ENCODE data around the gene C4orf33. TPM values are rescaled to one million over a fixed set of nuclear protein-coding genes. Genes with fewer than 3 reads are reported as not detected.
"Not testable (repeated sequence)": the region's sequence is repeated elsewhere in the genome, so short reads cannot be mapped to it uniquely, and the experiment has no call there.

C4orf33 gene, protein sequence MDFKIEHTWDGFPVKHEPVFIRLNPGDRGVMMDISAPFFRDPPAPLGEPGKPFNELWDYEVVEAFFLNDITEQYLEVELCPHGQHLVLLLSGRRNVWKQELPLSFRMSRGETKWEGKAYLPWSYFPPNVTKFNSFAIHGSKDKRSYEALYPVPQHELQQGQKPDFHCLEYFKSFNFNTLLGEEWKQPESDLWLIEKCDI
- 6.2 and 7.7 TPM in 2 replicates for total RNA-seq

DNA sequence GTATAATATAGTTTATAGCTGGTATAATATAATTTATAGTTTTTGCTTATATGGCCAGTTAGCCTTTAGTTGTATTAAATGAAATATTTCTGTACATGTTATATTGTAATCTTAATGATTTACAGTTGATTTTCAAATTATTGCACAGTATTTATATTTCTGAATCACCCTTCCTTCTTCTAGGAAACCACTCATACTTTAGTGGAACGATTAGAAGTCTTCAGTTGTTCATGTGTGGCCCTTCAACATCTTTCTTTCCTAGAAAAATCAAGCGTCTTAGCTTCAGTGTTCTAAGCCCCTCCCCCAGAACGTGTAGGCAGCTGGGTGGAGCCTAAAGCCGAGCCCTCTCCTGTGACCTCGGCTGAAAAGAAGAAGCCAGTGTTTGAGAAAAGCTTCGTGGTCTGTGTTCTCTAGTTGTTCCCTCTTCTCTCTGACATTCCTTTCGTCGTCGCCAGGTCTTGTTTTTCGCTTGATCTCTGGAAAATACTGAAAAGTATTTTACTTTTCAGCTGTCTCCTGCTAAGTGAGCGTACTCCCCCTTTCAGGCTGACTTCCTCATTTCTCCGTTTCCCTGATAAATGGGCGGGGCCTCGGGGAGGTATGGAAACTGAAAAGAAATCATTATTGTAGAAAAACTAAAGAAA lies at the start of gene C4orf33:
C4orf33 (plus strand) TSS at position 342 of the 644 bp plus-strand sequence. CDS start 6,459 bp downstream, outside the sequence.
- Mint-ChIP-seq H3K4me1 (peaks cover 31% of the 10 kb centered on the region), H3K27ac (peak within 1 kb of the TSS; percentile 97), H3K27me3 (no peaks in the 10 kb centered on the region), H3K36me3 (ENCODE audit: low read depth) (no peaks in the 10 kb centered on the region), H3K4me3 (peak within 1 kb of the TSS; percentile 99), H3K9me3 (no peaks in the 10 kb centered on the region)
- peak; percentile 94 for DNase-seq
- intact Hi-C loops (cut with micrococcal nuclease): loop anchor here (1.0 to 10.0 kb wide), 2 partner anchors 1031 to 1131 kb away; partner anchors contain the start of genes ABHD18, LARP1B and MFSD8

DNA sequence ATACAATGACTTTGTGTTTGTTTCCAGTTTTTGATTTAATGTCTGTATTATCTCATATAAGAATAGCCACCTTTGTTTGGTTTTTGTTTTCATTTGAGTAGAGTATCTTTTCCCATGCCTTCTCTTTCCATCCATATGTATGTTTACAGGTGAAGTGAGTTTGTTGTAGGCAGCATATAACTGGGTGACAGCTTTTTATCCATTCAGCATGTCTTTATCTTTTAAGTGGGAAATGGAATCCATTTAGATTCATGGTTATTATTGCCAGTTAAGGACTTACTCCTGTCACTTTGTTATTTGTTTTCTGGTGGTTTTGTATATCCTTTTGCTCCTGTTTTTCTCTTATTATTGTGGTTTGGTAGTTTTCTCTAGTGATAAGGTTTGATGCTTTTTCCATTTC lies 36.9 kb upstream of the C4orf33 start:
- no peak for DNase-seq
- no peak overlapping the region for H3K4me3 Mint-ChIP-seq
- H3K9me3 Mint-ChIP-seq: peaks cover 54% of the 10 kb centered on the region
- H3K36me3 Mint-ChIP-seq (ENCODE audit: low read depth): peaks cover 72% of the 10 kb centered on the region
- no peak overlapping the region for H3K27ac Mint-ChIP-seq
- intact Hi-C loops (cut with micrococcal nuclease): no loop called here
- H3K4me1 Mint-ChIP-seq: no peaks in the 10 kb centered on the region
- no peaks in the 10 kb centered on the region for H3K27me3 Mint-ChIP-seq

DNA sequence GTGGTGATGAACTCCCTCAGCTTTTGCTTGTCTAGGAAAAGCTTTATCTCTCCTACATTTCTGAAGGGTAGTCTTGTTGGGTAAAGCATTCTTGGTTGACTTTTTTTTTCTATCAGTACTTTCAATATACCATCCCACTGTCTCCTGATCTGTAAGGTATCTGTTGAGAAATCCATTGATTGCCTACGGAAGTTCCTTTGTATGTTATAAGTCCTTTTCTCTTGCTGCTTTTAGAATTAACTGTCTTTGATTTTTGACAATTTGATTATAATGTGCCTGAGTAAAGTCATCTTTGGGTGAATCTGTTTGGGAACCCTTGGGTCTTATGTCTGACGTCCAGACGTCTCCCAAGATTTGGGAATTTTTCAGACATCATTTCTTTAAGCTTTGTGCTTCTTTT lies 33.4 kb upstream of the C4orf33 start:
- peaks cover 37% of the 10 kb centered on the region for H3K9me3 Mint-ChIP-seq
- no peak overlapping the region for H3K27ac Mint-ChIP-seq
- H3K36me3 Mint-ChIP-seq (ENCODE audit: low read depth): peaks cover 65% of the 10 kb centered on the region
- H3K4me1 Mint-ChIP-seq: no peaks in the 10 kb centered on the region
- intact Hi-C loops (cut with micrococcal nuclease): no loop called here
- H3K4me3 Mint-ChIP-seq: no peak overlapping the region
- DNase-seq: no peak
- no peaks in the 10 kb centered on the region for H3K27me3 Mint-ChIP-seq

DNA sequence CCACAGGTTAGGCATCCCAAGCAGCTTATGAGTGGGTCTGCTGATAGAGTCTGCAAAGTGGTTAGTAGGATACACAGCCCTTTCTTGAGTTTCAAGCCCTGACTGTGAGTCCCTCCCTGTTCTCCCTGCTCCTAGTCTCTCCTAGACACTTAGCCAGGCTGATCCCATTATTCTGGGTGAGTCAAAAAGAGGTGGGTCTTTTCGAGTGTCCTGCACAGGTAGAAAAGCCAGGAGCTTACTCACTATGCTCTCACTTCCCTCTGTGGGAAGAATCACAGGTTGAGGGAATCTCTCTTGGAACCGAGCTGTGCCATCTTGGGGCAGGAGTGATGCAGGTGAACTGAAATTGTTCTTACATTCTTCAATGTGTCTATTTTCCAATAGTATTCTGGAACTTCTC lies 32.3 kb upstream of the C4orf33 start:
- DNase-seq: no peak
- H3K4me1 Mint-ChIP-seq: no peaks in the 10 kb centered on the region
- peaks cover 33% of the 10 kb centered on the region for H3K9me3 Mint-ChIP-seq
- peaks cover 69% of the 10 kb centered on the region for H3K36me3 Mint-ChIP-seq (ENCODE audit: low read depth)
- H3K4me3 Mint-ChIP-seq: no peak overlapping the region
- intact Hi-C loops (cut with micrococcal nuclease): no loop called here
- no peaks in the 10 kb centered on the region for H3K27me3 Mint-ChIP-seq
- H3K27ac Mint-ChIP-seq: no peak overlapping the region

DNA sequence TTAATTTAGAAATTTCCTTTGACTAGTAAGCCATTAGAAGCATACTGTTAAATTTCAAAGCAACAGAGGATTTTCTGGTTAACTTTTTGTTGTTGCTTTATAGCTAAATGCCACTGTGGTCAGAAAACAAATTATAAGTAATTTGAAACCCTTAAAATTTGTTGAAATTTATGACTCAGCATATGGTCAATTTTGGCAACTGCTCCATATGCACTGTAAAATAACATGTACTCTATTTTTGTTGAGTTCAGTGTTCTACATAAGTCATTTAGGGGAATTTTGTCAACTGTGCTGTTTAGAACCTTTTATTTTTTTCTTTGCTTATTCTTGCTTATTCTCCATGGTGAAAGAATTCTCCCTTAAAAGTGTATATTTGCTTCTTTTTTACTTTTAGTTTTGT lies 31.2 kb upstream of the C4orf33 start:
- H3K27ac Mint-ChIP-seq: no peak overlapping the region
- H3K4me3 Mint-ChIP-seq: no peak overlapping the region
- no peaks in the 10 kb centered on the region for H3K27me3 Mint-ChIP-seq
- no peak for DNase-seq
- peaks cover 63% of the 10 kb centered on the region for H3K36me3 Mint-ChIP-seq (ENCODE audit: low read depth)
- intact Hi-C loops (cut with micrococcal nuclease): no loop called here
- H3K4me1 Mint-ChIP-seq: peaks cover 2% of the 10 kb centered on the region
- H3K9me3 Mint-ChIP-seq: peaks cover 28% of the 10 kb centered on the region

DNA sequence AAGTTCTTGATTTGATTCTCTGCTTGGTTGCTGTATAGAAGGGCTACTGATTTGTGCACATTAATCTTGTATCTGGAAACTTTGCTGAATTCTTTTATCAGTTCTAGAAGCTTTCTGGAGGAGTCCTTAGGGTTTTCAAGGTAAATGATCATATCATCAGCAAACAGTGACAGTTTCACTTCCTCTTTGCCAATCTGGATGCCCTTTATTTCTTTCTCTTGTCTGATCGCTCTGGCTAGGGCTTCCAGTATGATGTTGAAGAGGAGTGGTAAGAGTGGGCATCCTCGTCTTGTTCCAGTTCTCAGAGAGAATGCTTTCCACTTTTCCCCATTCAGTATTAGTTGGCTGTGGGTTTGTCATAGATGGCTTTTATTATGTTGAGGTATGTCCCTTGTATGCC lies 26.4 kb upstream of the C4orf33 start:
- Mint-ChIP-seq H3K9me3 (peaks cover 44% of the 10 kb centered on the region), H3K36me3 (ENCODE audit: low read depth) (peaks cover 59% of the 10 kb centered on the region)
- H3K4me1 Mint-ChIP-seq; H3K4me3 Mint-ChIP-seq; DNase-seq; H3K27me3 Mint-ChIP-seq; intact Hi-C loops (cut with micrococcal nuclease); H3K27ac Mint-ChIP-seq: not testable (repeated sequence)

DNA sequence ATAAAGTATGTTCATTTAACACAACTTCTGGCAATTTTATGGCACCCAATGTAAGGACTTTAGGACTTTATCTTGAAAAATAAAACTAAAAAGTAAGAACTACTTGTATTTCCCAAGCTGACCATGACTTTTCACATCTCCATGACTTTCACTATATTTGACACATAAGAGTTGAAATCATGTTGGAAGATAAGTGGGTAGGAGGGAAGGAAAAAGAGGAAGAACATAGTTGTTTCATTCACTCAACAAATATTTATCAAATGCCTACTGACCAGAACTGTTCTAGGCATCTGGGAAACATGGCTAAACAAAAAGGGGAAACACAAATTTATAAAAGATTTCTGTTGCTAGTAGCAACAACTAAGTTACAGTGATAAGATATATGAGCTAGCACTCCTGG lies 18.6 kb upstream of the C4orf33 start:
- Mint-ChIP-seq H3K4me3 (no peak overlapping the region), H3K27me3 (no peaks in the 10 kb centered on the region), H3K27ac (no peak overlapping the region), H3K9me3 (peaks cover 47% of the 10 kb centered on the region), H3K36me3 (ENCODE audit: low read depth) (peaks cover 77% of the 10 kb centered on the region), H3K4me1 (no peaks in the 10 kb centered on the region)
- intact Hi-C loops (cut with micrococcal nuclease): no loop called here
- no peak for DNase-seq

DNA sequence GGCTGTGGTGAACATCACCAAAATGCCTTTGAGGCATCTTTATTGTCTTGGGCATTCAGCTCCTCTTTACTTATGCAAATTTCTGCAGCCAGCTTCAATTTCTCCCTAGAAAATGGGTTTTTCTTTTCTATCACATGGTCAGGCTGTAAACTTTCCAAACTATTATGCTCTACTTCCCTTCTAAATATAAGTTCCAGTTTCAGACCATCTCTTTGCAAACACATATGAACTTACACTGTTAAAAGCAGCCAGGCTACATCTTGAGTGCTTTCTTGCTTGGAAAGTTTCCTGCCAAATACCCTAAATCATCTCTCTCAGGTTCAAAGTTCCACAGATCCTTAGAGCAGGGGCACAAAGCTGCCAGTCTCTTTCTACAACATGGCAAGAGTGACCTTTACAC lies 15.8 kb upstream of the C4orf33 start:
- Mint-ChIP-seq H3K27ac (no peak overlapping the region), H3K4me1 (peaks cover 7% of the 10 kb centered on the region), H3K4me3 (no peak overlapping the region), H3K27me3 (no peaks in the 10 kb centered on the region), H3K9me3 (peaks cover 30% of the 10 kb centered on the region), H3K36me3 (ENCODE audit: low read depth) (peaks cover 70% of the 10 kb centered on the region)
- intact Hi-C loops (cut with micrococcal nuclease): no loop called here
- DNase-seq: no peak

DNA sequence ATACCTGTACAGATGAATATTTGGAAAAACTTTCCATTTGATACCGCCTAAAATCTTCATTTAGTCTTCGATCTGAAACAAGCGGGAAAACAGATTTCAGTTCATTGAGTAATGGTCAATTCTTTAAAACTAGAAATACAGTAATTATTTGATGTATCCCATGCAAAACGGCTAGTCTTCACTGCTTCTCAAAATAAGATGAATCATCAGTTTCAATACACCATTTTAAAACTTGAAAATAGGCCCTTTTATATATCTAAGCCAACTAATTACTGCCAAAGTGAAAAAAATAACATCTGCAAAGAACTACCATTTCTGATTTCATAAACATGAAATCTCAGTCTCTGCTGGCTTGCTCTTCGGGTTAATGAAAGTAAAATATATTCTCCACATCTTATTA lies 13.7 kb upstream of the C4orf33 start:
- peaks cover 67% of the 10 kb centered on the region for H3K36me3 Mint-ChIP-seq (ENCODE audit: low read depth)
- H3K27me3 Mint-ChIP-seq: no peaks in the 10 kb centered on the region
- H3K4me3 Mint-ChIP-seq: no peak overlapping the region
- DNase-seq: no peak
- peaks cover 27% of the 10 kb centered on the region for H3K9me3 Mint-ChIP-seq
- intact Hi-C loops (cut with micrococcal nuclease): no loop called here
- no peak overlapping the region for H3K27ac Mint-ChIP-seq
- H3K4me1 Mint-ChIP-seq: peaks cover 12% of the 10 kb centered on the region

DNA sequence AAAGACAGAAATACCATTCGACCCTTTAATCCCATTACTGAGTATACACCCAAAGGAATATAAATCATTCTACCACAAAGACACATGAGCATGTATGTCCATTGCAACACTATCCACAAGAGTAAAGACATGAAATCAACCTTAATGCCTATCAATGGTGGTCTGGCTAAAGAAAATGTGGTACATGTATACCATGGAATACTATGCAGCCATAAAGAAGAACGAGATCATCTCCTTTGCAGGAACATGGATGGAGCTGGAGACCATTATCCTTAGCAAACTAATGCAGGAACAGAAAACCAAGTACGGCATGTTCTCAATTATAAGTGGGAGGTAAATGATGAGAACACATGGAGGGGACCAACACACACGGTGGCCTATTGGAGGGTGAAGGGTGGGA lies 10.5 kb upstream of the C4orf33 start:
- Mint-ChIP-seq H3K9me3 (peaks cover 15% of the 10 kb centered on the region), H3K27me3 (no peaks in the 10 kb centered on the region), H3K36me3 (ENCODE audit: low read depth) (peaks cover 46% of the 10 kb centered on the region), H3K4me3 (no peak overlapping the region), H3K27ac (no peak overlapping the region), H3K4me1 (peaks cover 28% of the 10 kb centered on the region)
- DNase-seq: no peak
- intact Hi-C loops (cut with micrococcal nuclease): no loop called here

DNA sequence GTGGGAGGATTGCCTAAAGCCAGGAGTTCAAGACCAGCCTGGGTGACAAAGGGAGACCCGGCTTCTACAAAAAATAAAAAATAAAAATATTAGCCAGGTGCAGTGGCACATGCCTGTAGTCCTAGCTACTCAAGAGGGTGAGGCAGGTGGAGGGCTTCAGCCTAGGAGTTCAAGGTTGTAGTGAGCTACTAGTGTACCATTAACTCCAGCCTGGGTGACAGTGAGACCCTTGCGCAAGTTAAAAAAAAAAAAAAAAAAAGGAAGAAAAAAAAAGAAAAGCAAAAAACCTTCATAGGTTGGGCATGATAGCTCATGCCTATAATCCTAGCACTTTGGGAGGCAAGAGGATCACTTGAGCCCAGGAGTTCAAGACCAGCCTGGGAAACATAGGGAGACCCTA lies 8.4 kb upstream of the C4orf33 start:
- Mint-ChIP-seq H3K27me3 (no peaks in the 10 kb centered on the region), H3K4me3 (no peak overlapping the region), H3K4me1 (peaks cover 28% of the 10 kb centered on the region), H3K36me3 (ENCODE audit: low read depth) (peaks cover 30% of the 10 kb centered on the region), H3K27ac (no peak overlapping the region), H3K9me3 (peaks cover 4% of the 10 kb centered on the region)
- intact Hi-C loops (cut with micrococcal nuclease): no loop called here
- no peak for DNase-seq

DNA sequence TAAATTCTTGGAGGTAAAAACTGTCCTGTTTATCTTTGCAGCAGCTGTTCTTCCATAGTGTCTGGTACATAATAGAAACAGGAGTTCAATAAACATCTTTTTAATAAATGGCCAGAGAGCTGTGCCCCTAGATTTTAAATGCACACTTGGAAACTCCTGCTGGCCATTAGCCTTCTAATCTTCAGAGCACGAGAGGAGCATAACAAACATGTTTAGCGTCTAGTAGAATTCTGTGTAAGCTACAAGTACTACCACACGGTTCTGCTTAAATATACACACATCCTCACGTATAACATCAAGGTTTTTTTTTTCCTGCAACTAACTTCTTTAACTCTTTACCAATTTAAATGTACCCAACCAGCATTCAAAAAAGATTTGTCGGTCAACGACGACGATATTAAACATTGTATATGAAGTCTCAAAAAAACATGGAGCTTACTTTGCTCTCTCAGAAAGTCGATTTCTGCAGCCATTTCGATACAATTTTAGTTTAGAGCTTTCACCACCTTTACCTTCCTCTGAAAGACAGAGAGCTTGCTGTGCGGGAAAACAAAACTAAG lies 3.2 kb upstream of the C4orf33 start:
- no peak for DNase-seq
- Mint-ChIP-seq H3K36me3 (ENCODE audit: low read depth) (peaks cover 6% of the 10 kb centered on the region), H3K4me3 (no peak overlapping the region), H3K4me1 (peaks cover 42% of the 10 kb centered on the region), H3K27me3 (no peaks in the 10 kb centered on the region), H3K27ac (no peak overlapping the region), H3K9me3 (no peaks in the 10 kb centered on the region)
- intact Hi-C loops (cut with micrococcal nuclease): loop anchor here (1.0 to 10.0 kb wide), 6 partner anchors 46 to 1212 kb away; partner anchors contain the start of genes JADE1, LARP1B, PGRMC2 and PLK4

DNA sequence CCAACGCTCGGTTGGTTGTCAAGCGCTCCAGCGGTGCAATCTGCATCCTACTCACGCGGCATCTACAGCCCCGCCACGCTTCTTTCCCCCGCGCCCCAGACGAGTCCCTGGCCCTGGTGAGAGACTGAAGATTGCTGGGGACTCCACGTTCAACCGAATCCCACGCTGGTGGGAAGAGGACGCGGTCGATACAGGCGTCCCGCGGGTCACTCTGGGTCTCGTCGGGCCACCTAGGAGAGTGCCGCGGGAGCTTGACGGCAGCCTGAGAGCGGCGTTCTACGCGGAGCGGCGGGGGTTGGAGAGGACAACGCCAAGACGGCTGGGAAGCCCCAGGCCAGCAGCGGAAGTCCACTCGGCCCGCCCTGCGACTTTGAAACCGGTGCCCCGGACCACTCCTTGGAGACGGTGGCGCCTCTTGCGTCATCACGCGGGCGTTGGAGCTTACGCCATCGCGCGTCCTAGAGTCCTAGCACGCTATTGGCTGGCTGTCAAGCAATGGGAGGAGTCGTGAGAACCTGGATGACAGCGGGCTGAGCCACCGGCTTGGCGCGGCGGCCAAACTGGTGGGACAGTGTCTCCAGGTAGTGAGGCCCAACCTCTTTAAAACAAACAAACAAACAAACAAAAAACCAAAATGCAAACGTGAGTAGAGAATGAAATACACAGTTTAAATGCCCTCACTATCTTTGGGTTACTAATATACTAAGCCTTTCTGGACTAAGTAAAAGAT lies 2.6 kb upstream of the C4orf33 start, which contains the start of gene SCLT1:
SCLT1 (minus strand) TSS at position 349 of the 730 bp plus-strand sequence. CDS start 436 bp downstream, outside the sequence.
- intact Hi-C loops (cut with micrococcal nuclease): loop anchor here (1.0 to 10.0 kb wide), 6 partner anchors 47 to 1213 kb away; partner anchors contain the start of genes JADE1, LARP1B, PGRMC2 and PLK4
- Mint-ChIP-seq H3K27ac (peak within 1 kb of the TSS; percentile 31), H3K4me1 (peaks cover 42% of the 10 kb centered on the region), H3K9me3 (no peaks in the 10 kb centered on the region), H3K4me3 (peak within 1 kb of the TSS; percentile 53), H3K27me3 (no peaks in the 10 kb centered on the region), H3K36me3 (ENCODE audit: low read depth) (peaks cover 6% of the 10 kb centered on the region)
- DNase-seq: peak; percentile 99

Data from activated CD4-positive, alpha-beta T cell treated with anti-CD3 and anti-CD28 coated beads, Interleukin-2, amount 10 ng/mL, durations not matched to agents 24 days and 14 days (primary cell).